CD4-positive, CD25-positive, alpha-beta regulatory T cell (primary cell): Measurements from ENCODE around the gene MRE11. TPM values are rescaled to one million over a fixed set of nuclear protein-coding genes. Genes with fewer than 3 reads are reported as not detected.

Experiments used
- ATAC-seq, 2 donors: fragments of 150-1000 bp; cut with Tn5 transposase; one replicate each; pipeline ENCODE4 v1.10.0; 2021; ENCODE audit warnings: low read depth in 2 of 2, moderate number of reproducible peaks in 2 of 2, moderate library complexity in 1 of 2
- DNase-seq, 3 donors: peaks; one replicate each; pipeline versions ENCODE4 v3.0.0 to v3.0.0-alpha.2; 2012 to 2022; ENCODE audit warnings: mixed read lengths in 1 of 3
- H3K27ac ChIP-seq: one replicate; pipeline ENCODE4 v1.7.0; 2013; ENCODE audit warnings: mild to moderate bottlenecking, low read length; ENCODE audit not compliant: insufficient read depth, poor library complexity, severe bottlenecking
- H3K27me3 ChIP-seq: one replicate; pipeline ENCODE4 v1.7.0; 2013; ENCODE audit warnings: low read length; ENCODE audit not compliant: control insufficient read depth, insufficient read depth
- H3K36me3 ChIP-seq: one replicate; pipeline ENCODE4 v1.7.0; 2013; ENCODE audit warnings: mild to moderate bottlenecking, low read length, moderate library complexity; ENCODE audit not compliant: control insufficient read depth, insufficient read depth
- H3K4me1 ChIP-seq: 2 replicates; pipeline ENCODE4 v1.7.0; 2013; ENCODE audit warnings: mild to moderate bottlenecking, low read length; ENCODE audit not compliant: insufficient read depth, control insufficient read depth, poor library complexity, severe bottlenecking
- H3K4me3 ChIP-seq: one replicate; pipeline ENCODE4 v1.7.0; 2013; ENCODE audit warnings: low read depth, mild to moderate bottlenecking, low read length, moderate library complexity
- H3K9me3 ChIP-seq, 2 experiments: 1 replicate in 1 of 2; 2 replicates in 1 of 2; pipeline ENCODE4 v1.7.0; 2013; ENCODE audit warnings: low read length in 2 of 2, mild to moderate bottlenecking in 1 of 2, moderate library complexity in 1 of 2; ENCODE audit not compliant: control insufficient read depth in 2 of 2
- H3K27ac Mint-ChIP-seq, 3 donors: one replicate each; pipeline ENCODE4 v1.8.0; 2020 to 2022; ENCODE audit warnings: mild to moderate bottlenecking in 3 of 3, mixed read lengths in 3 of 3, moderate library complexity in 2 of 3
- H3K27me3 Mint-ChIP-seq: one replicate; pipeline ENCODE4 v1.8.0; 2022; ENCODE audit warnings: mild to moderate bottlenecking, mixed read lengths
- H3K36me3 Mint-ChIP-seq: one replicate; pipeline ENCODE4 v1.8.0; 2020; ENCODE audit warnings: mixed read lengths
- H3K4me1 Mint-ChIP-seq, 4 donors: one replicate each; pipeline ENCODE4 v1.8.0; 2020 to 2022; ENCODE audit warnings: mixed read lengths in 4 of 4, mild to moderate bottlenecking in 1 of 4
- H3K4me3 Mint-ChIP-seq, 4 donors: one replicate each; pipeline ENCODE4 v1.8.0; 2020 to 2022; ENCODE audit warnings: mild to moderate bottlenecking in 4 of 4, mixed read lengths in 4 of 4, moderate library complexity in 3 of 4
- H3K9me3 Mint-ChIP-seq, 7 donors: one replicate each; pipeline ENCODE4 v1.8.0; 2020 to 2022; ENCODE audit warnings: mixed read lengths in 7 of 7, mild to moderate bottlenecking in 3 of 7, moderate library complexity in 2 of 7
- polyA plus RNA-seq, 4 donors: library from polyadenylated mRNA; unstranded; fragments of 300-500 nt; fragmentation: Illumina TruSeq; gene quantifications; one replicate each; pipeline ENCODE4 v1.2.3, GENCODE V29; 2021
- total RNA-seq: library from RNA; stranded (reverse); gene quantifications from one replicate; pipeline ENCODE4 v1.2.3, GENCODE V29; 2022

The MRE11 gene
- total RNA-seq (26.5 TPM), polyA plus RNA-seq (10 to 100 TPM; 12.8 to 18.1 (median 14.5) TPM)

DNA sequence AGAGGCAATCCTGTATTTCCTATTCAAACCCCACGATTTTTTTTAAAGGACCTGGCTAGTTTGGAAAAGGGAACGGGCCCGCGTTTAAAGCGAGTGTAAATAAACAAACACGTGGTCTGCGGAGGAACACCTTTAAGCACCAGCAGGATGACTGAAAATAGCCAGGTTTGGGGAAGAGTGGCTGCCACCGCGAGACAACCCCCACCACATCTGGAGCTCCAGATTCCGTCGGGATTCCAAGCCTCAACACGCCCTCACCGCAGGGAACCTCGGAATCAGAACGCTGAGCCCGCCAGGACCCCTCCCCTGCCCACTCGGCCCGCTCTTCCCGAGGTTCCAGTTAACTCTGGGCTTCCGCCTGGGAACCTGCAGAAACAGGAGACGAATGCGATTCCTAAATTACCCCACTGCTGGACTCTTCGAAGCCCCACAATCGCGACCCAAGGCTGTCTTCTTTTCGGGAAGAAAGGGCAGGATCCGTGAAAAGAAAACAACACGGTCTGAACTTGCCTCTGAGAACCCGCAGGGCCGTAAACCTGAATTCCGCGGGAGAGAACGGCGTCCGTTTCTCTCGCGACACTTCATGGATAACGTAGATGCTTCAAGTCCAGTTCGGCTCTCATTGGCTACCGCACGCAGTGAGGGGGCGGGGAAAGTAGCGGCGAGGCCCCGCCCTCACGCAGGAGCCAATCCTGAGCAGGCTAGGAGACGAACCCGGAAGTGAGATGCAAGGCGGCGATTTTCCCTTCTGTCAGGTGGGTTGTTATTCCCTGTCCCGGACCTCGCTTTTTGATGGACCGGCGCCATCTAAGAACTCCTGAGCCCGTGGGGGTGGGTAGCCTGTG, at the start of gene MRE11, which contains the start of gene ANKRD49:
TSS of gene MRE11 (minus strand) at position 564 of the 845 bp plus-strand sequence. CDS start 1,043 bp downstream, outside the sequence.
TSS of gene ANKRD49 (plus strand) at position 704 of the 845 bp plus-strand sequence. CDS start 2,710 bp downstream, outside the sequence.
- DNase-seq: peak; percentile 95 to 98 (median 98)
- H3K36me3 Mint-ChIP-seq: peaks cover 38% of the 10 kb centered on the region
- Histone ChIP-seq H3K36me3 (peaks cover 36% of the 10 kb centered on the region), H3K27ac (peak within 1 kb of the TSS; percentile 90), H3K27me3 (no peaks in the 10 kb centered on the region), H3K4me1 (peaks cover 35% of the 10 kb centered on the region), H3K4me3 (peak within 1 kb of the TSS; percentile 95), H3K9me3 (no peaks in the 10 kb centered on the region)
- peak within 1 kb of the TSS; percentile 92 to 99 (median 95) for H3K4me3 Mint-ChIP-seq
- peak; percentile 99 to 100 for ATAC-seq
- peaks cover 37 to 65% (median 50%) of the 10 kb centered on the region in 4 donors for H3K4me1 Mint-ChIP-seq
- H3K27ac Mint-ChIP-seq: peak within 1 kb of the TSS; percentile 96 to 99 (median 98)
- H3K9me3 Mint-ChIP-seq: no peaks in the 10 kb centered on the region
- no peaks in the 10 kb centered on the region for H3K27me3 Mint-ChIP-seq

DNA sequence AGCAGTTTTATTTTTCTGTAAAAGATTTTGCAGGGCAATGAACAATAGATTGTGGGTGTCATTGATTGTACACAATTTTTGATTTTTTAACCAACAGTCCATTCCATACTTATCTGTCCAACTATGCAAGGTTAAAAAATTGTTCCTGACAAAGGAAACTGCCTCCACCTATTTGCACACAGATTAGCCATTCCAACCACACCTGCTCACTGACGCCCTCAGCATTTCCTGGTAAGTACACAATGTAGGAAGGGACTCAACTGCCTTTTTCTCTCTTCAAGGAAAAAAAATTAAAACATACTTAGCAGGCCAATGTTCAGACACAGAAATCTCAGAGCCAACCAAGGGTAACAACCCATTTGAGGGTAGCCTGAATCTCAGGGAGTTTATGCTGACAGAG, 45.8 kb upstream of the MRE11 start:
- no peak for ATAC-seq
- Mint-ChIP-seq H3K4me3 (no peak overlapping the region), H3K27ac (no peak overlapping the region)

DNA sequence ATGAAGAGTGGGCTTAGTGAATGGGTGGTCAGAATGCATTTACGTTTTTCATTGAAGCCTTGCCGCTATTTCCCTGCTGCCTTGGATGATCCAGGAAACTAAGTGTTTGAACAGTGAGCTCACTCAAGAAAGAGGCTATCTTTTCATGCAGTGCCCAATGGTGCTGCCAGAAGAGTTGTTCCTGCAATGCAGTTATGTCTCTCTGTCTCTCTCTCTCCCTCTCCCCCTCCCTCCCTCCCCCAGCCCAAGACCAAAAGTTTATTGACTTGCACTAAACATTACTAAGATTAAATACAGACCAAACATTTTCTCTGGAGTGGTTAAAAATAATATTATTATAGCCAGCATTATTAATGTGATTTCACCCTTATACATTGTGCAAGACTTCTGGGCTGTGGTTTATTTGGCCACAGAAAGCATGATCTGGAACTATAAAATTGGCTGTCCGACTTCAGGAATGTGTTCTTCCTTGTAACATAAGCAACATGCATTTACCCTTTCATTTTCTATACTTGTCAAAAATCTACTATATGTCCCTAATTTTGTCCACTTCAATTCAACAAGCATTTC, 43.5 kb upstream of the MRE11 start:
- Mint-ChIP-seq H3K4me3 (no peak overlapping the region), H3K9me3 (peaks cover 0 to 3% (median 0%) of the 10 kb centered on the region in 7 donors), H3K27me3 (peaks cover 45% of the 10 kb centered on the region), H3K4me1 (no peaks in the 10 kb centered on the region), H3K27ac (no peak overlapping the region), H3K36me3 (no peaks in the 10 kb centered on the region)
- ATAC-seq (no peak), DNase-seq (no peak)
- Histone ChIP-seq H3K9me3 (no peaks in the 10 kb centered on the region), H3K36me3 (no peaks in the 10 kb centered on the region), H3K4me1 (no peaks in the 10 kb centered on the region), H3K27ac (no peak overlapping the region), H3K27me3 (peaks cover 9% of the 10 kb centered on the region), H3K4me3 (no peak overlapping the region)

More for the DNA sequence above, 45.8 kb upstream of the MRE11 start:
- Mint-ChIP-seq H3K4me1 (peaks cover 7 to 12% (median 7%) of the 10 kb centered on the region in 4 donors), H3K36me3 (no peaks in the 10 kb centered on the region), H3K9me3 (peaks cover 0 to 3% (median 0%) of the 10 kb centered on the region in 7 donors), H3K27me3 (peaks cover 26% of the 10 kb centered on the region)
- H3K27ac ChIP-seq: no peak overlapping the region
- peaks cover 2% of the 10 kb centered on the region for H3K27me3 ChIP-seq
- DNase-seq: no peak
- no peaks in the 10 kb centered on the region for H3K9me3 ChIP-seq
- peaks cover 6% of the 10 kb centered on the region for H3K4me1 ChIP-seq
- H3K36me3 ChIP-seq: no peaks in the 10 kb centered on the region
- no peak overlapping the region for H3K4me3 ChIP-seq

DNA sequence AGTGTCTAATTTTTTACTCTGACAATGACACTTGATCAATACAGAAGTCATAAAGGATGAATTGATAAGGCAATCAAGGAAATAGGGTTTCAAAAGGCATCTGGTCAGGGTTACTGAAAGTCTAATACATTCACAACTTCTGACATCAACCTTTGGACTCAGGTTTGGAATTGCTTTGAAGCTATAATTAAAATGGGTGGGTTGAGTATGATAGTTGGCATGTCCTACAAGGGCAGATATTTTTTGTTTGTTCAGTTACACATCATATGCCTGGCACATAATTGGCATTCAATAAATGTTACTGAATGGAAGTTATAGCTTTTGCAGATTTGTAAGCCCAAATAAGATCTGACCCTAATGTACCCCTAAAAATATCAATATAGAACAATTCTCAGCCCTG, 42.7 kb upstream of the MRE11 start:
- no peak for ATAC-seq
- H3K27ac Mint-ChIP-seq: no peak overlapping the region
- H3K4me3 ChIP-seq: no peak overlapping the region
- no peaks in the 10 kb centered on the region for H3K9me3 ChIP-seq
- H3K36me3 ChIP-seq: no peaks in the 10 kb centered on the region
- no peak overlapping the region for H3K27ac ChIP-seq
- H3K4me3 Mint-ChIP-seq: no peak overlapping the region
- H3K4me1 Mint-ChIP-seq: no peaks in the 10 kb centered on the region
- peaks cover 11% of the 10 kb centered on the region for H3K27me3 ChIP-seq
- H3K27me3 Mint-ChIP-seq: peaks cover 52% of the 10 kb centered on the region
- peaks cover 0 to 3% (median 0%) of the 10 kb centered on the region in 7 donors for H3K9me3 Mint-ChIP-seq
- DNase-seq: no peak
- no peaks in the 10 kb centered on the region for H3K36me3 Mint-ChIP-seq
- no peaks in the 10 kb centered on the region for H3K4me1 ChIP-seq

DNA sequence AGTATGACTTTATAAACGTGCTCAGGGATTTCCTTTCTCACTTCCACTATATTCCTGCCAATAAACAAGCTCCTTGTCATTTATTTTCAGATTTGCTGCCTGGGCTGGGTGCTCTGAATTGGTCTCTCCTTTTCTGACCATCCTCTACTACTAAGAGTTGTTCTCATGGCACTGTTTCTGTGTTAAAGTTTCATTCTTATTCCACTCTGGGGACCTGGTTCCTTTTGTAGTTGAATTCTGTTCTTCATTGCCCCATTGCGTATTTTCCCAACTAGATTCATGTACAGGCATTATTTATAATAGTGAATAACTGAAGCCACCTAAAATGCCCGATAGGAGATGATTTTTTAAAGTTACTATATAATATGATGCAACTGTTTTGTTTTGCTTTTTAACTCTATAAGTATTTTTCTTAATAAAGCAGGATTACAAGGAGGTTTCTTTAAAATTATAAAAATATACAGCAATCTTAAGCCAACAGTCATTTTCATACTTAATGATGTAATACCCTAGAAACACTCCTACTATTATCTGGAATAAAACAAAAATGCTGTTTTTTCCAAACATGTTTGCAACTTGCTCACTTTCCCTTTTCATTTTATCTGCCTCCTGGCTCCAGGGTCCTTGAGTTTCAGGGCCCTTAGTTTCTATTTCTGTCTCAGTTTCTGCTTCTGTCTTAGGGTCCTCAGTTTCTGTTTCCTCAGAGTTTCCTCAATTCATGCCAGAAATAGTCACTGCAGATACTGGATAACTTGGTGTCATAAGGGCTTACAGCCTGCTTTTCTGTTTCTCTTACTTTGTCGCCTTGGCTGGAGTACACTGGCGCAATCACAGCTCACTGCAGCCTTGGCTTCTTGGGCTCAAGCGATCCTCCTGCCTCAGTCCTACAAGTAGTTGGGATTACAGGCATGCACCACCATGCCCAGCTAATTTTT, 40.3 kb upstream of the MRE11 start:
- Mint-ChIP-seq H3K4me1 (no peaks in the 10 kb centered on the region), H3K4me3 (peak overlapping the region in 1 of 4 donors; percentile 44), H3K27ac (no peak overlapping the region), H3K9me3 (peaks cover 0 to 2% (median 0%) of the 10 kb centered on the region in 7 donors), H3K36me3 (no peaks in the 10 kb centered on the region), H3K27me3 (peaks cover 58% of the 10 kb centered on the region)
- DNase-seq: no peak
- H3K4me1 ChIP-seq: no peaks in the 10 kb centered on the region
- H3K27ac ChIP-seq: no peak overlapping the region
- H3K4me3 ChIP-seq: no peak overlapping the region
- H3K36me3 ChIP-seq: no peaks in the 10 kb centered on the region
- H3K27me3 ChIP-seq: peaks cover 17% of the 10 kb centered on the region
- H3K9me3 ChIP-seq: no peaks in the 10 kb centered on the region
- no peak for ATAC-seq

DNA sequence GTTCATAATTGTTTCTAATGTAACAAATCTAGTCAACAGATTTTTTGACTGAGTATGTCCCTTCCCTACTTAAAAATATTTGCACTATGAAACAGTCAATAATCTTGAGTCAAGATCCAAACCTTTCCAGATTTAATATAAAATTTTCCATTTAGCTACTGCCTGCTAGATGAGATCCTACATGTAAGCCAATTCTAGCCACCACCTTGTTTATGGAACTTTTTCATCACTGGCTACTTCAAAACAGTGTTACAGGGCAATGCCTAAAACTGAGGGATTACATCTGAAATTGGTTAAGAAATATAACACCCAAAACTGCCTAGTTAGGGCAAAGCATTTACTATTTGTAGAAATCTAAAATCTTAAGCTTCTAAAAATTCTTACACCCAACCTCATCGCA, 39.6 kb upstream of the MRE11 start:
- peaks cover 63% of the 10 kb centered on the region for H3K27me3 Mint-ChIP-seq
- H3K9me3 ChIP-seq: no peaks in the 10 kb centered on the region
- peaks cover 22% of the 10 kb centered on the region for H3K27me3 ChIP-seq
- peaks cover 0 to 2% (median 0%) of the 10 kb centered on the region in 7 donors for H3K9me3 Mint-ChIP-seq
- H3K36me3 ChIP-seq: no peaks in the 10 kb centered on the region
- no peak overlapping the region for H3K27ac Mint-ChIP-seq
- ATAC-seq (no peak), DNase-seq (no peak)
- H3K4me1 Mint-ChIP-seq: no peaks in the 10 kb centered on the region
- H3K27ac ChIP-seq: no peak overlapping the region
- H3K4me1 ChIP-seq: no peaks in the 10 kb centered on the region
- no peak overlapping the region for H3K4me3 Mint-ChIP-seq
- H3K36me3 Mint-ChIP-seq: no peaks in the 10 kb centered on the region
- H3K4me3 ChIP-seq: no peak overlapping the region

DNA sequence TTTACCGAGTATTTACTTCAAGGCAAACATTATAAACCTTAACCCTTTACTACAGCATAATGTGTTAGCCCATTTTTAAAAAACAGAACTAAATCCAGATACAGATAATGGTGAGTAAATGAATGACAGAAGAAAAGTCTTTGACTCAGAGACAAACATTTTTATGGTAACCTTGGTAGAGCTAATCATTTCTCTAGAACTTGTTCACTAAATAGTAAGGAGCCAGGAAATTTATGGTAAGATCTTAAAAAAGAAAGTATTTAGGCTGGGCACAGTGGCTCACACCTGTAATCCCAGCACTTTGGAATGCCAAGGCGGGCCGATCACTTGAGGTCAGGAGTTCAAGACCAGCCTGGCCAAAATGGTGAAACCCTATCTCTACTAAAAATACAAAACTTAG, 38.6 kb upstream of the MRE11 start:
- Histone ChIP-seq H3K27ac (no peak overlapping the region), H3K9me3 (no peaks in the 10 kb centered on the region), H3K36me3 (no peaks in the 10 kb centered on the region), H3K4me1 (no peaks in the 10 kb centered on the region), H3K4me3 (no peak overlapping the region), H3K27me3 (peaks cover 26% of the 10 kb centered on the region)
- DNase-seq (no peak), ATAC-seq (no peak)
- peaks cover 65% of the 10 kb centered on the region for H3K27me3 Mint-ChIP-seq
- H3K4me1 Mint-ChIP-seq: no peaks in the 10 kb centered on the region
- H3K4me3 Mint-ChIP-seq: no peak overlapping the region
- no peak overlapping the region for H3K27ac Mint-ChIP-seq
- peaks cover 0 to 2% (median 0%) of the 10 kb centered on the region in 7 donors for H3K9me3 Mint-ChIP-seq
- H3K36me3 Mint-ChIP-seq: no peaks in the 10 kb centered on the region
